Erythroblast (primary cell): Measurements from ENCODE around the gene PEMT.

Experiments
- DNase-seq, 2 experiments: peaks; one replicate each; lab custom pipeline; 2025; lab: John Stamatoyannopoulos, UW
- GATA1 ChIP-seq: IDR thresholded peaks from 2 replicates; pipeline ENCODE4 v1.6.1; 2011; ENCODE audit warnings: low read depth, mild to moderate bottlenecking, control low read depth, low read length, moderate library complexity
- POLR2A ChIP-seq: IDR thresholded peaks from 2 replicates; pipeline ENCODE4 v1.6.1; 2011; ENCODE audit warnings: mild to moderate bottlenecking, low read length

Gene PEMT

GRCh38 chr17:17536702-17537101 is 54.8 kb downstream of the PEMT start:
- TF ChIP-seq GATA1 (no peak), POLR2A (no peak)
- DNase-seq, result no peak

- TF ChIP-seq GATA1 (no peak), POLR2A (no peak)
- no peak for DNase-seq
These were observed 55.6 kb downstream of the PEMT start for GRCh38 chr17:17535957-17536356.

GRCh38 chr17:17533901-17534441 is 57.5 kb downstream of the PEMT start:
- no peak for TF ChIP-seq GATA1
- no peak for TF ChIP-seq POLR2A
- DNase-seq, result no peak

- TF ChIP-seq GATA1 (no peak), POLR2A (no peak)
These were observed 58.5 kb downstream of the PEMT start for GRCh38 chr17:17532991-17533390.

GRCh38 chr17:17531156-17531555 is 60.4 kb downstream of the PEMT start:
- no peak for DNase-seq

More at GRCh38 chr17:17532991-17533390, 58.5 kb downstream of the PEMT start:
- no peak for DNase-seq

GRCh38 chr17:17528696-17529652 is 62.5 kb downstream of the PEMT start:
- TF ChIP-seq GATA1 (no peak), POLR2A (no peak)
- no peak for DNase-seq

More at GRCh38 chr17:17531156-17531555, 60.4 kb downstream of the PEMT start:
- TF ChIP-seq POLR2A (no peak), GATA1 (no peak)

- no peak for DNase-seq
- TF ChIP-seq POLR2A, result no peak
- TF ChIP-seq GATA1, result no peak
These were observed 63.5 kb downstream of the PEMT start for GRCh38 chr17:17527956-17528500.

GRCh38 chr17:17527534-17527933 is 64.0 kb downstream of the PEMT start:
- no peak for DNase-seq

GRCh38 chr17:17526369-17526768 is 65.1 kb downstream of the PEMT start:
- TF ChIP-seq POLR2A (no peak), GATA1 (no peak)
- no peak for DNase-seq

More at GRCh38 chr17:17527534-17527933, 64.0 kb downstream of the PEMT start:
- TF ChIP-seq POLR2A, result no peak
- TF ChIP-seq GATA1, result no peak

GRCh38 chr17:17525956-17526355 is 65.6 kb downstream of the PEMT start:
- no peak for DNase-seq

GRCh38 chr17:17525311-17525710 is 66.2 kb downstream of the PEMT start:
- DNase-seq, result no peak
- TF ChIP-seq GATA1 (no peak), POLR2A (no peak)

More at GRCh38 chr17:17525956-17526355, 65.6 kb downstream of the PEMT start:
- TF ChIP-seq GATA1 (no peak), POLR2A (no peak)

- DNase-seq, result no peak
- TF ChIP-seq POLR2A, result no peak
- TF ChIP-seq GATA1, result no peak
These were observed 67.6 kb downstream of the PEMT start for GRCh38 chr17:17523731-17524490.
